GM21447 (cell line): ENCODE results near the gene CCDC174.
"Not testable (repeated sequence)": the region's sequence is repeated elsewhere in the genome, so short reads cannot be mapped to it uniquely, and the experiment has no call there.

ENCODE experiments used
- ATAC-seq: cut with Tn5 transposase; IDR thresholded peaks from one replicate; pipeline ENCODE4 v1.9.1; 2021; ENCODE audit not compliant: unreplicated experiment

The CCDC174 gene

GRCh38 chr3:14650193-14650592 is 1.4 kb upstream of the CCDC174 start:
- ATAC-seq, result no peak

DNA sequence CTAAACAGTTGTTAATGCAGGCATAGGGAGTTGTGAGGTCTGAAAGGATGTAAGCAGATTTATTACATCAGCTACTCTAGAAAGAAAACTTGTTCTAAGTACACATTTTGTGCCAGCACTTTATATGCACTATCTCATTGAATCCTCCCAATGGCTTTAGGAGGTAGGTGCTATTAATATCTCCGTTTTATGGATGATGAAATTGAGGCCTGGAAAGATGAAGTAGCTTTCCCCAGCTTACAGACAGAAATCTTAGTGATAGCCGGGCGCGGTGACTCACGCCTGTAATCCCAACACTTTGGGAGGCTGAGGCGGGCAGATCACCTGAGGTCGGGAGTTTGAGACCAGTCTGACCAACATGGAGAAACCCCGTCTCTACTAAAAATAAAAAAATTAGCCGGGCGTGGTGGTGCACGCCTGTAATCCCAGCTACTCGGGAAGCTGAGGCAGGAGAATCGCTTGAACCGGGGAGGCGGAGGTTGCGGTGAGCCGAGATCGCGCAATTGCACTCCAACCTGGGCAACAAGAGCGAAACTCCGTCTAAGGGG is 872 bp downstream of the CCDC174 start:
- ATAC-seq, result not testable (repeated sequence)

DNA sequence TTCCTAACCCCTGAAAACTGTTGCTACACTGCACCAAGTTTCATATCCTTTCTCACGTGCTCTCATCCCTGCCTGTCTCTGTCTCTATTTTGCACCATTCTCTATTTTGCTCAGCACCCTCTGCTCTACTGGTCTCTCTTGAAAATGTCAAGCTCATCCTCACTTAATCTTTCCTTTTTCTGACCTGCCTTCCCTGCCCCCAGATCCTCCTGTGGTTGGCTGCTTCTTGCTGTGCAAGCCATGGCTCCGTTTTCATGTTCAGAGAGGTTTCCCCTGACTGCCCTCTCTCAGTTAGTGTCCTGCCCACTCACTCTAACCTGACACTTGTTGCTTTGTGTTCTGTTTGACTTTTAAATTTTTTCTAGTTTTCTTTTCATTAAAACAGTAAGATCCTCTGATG is 6.0 kb downstream of the CCDC174 start:
- no peak for ATAC-seq

GRCh38 chr3:14658978-14659377 is 7.4 kb downstream of the CCDC174 start:
- no peak for ATAC-seq

DNA sequence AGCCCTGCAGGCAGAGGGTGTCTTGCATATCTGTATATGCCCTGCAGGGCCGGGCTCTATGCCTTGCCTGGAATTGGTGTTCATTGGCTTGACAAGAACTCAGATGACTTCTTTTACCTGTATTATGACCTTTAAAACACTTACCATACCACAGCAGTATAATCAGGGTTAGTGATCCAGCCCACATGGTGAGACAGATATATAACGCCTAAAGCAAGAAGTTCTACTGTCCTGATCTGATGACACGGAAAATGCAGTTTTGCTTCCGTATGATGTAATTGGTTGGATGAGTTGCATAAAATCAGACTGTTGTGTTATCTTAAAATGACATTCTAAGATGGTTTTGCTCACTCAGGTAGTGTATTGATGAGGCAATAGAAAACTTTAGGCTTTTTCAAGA is 9.4 kb downstream of the CCDC174 start:
- ATAC-seq, result no peak

GRCh38 chr3:14663396-14664135 is 12.0 kb downstream of the CCDC174 start:
- no peak for ATAC-seq

DNA sequence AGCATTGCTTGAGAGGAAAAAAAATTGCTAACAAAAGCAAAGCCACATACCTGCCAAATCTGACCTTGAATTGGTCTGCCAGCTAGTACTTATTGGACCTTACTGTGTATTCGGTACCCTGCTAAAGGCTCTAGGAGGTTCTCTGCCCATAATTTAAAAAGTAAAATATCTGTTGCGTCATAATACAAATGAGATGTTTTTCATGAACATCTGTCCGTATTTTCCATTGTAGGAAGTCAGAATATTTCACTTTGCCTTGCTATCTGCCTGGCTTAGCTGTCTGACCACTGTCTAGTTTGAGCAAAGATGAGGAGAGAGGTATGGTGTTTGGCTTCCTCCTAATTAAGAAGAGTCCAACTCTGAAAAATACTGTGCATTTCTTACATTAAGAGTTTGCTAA is 12.6 kb downstream of the CCDC174 start:
- ATAC-seq, result no peak

- no peak for ATAC-seq
Observed at GRCh38 chr3:14672588-14672987, 21.0 kb downstream of the CCDC174 start.

- ATAC-seq, result no peak
Observed at GRCh38 chr3:14674841-14675240, 23.3 kb downstream of the CCDC174 start, which contains the start of gene C3orf20. Gene C3orf20 (plus strand): TSS chr3:14675141. CDS start chr3:14682714, 7,573 bp downstream.

- no peak for ATAC-seq
Observed at GRCh38 chr3:14676881-14677280, 25.3 kb downstream of the CCDC174 start.

- ATAC-seq, result no peak
Observed at GRCh38 chr3:14678015-14678503, 26.5 kb downstream of the CCDC174 start.

- ATAC-seq, result no peak
Observed at GRCh38 chr3:14680115-14680514, 28.6 kb downstream of the CCDC174 start.

DNA sequence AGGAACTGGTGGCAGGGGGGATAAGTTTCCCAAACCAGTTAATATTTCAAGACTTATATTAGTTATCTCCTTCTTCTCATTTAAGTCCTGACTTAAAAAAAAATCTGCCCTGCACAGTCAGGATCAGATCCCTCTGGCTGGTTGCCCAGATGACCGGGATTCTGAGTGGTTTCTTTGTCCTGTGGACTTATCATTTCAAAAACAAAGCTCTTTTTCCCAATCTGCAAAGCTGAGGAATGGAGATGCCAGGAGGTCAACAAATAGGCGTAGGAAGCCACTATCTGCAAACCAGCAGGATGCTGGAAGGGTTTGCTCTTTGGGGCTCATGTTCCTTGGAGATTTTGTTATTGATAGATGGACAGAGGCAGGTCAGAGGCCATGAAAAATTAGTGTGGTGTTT is 29.2 kb downstream of the CCDC174 start:
- no peak for ATAC-seq

DNA sequence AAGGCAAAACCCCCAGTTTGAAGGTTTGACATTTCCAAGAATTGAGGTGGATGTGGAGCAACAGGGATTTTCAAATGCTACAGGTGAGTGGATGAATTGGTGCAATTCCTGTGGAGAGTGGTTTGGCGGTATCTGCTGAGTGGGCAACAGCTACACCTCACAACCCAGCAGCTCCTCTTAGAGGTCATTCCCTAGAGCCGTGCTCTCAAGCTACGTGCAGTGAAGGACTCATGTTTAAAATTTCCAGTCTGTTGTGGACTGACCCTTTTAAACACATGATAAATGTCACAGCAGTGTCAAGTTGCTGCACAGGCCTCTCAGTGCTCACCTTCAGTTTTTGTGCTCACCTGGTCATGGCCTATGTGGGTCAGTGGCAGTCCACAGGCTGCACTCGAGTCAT is 32.9 kb downstream of the CCDC174 start:
- ATAC-seq, result no peak

GRCh38 chr3:14685179-14685578 is 33.6 kb downstream of the CCDC174 start:
- no peak for ATAC-seq

GRCh38 chr3:14687360-14687759 is 35.8 kb downstream of the CCDC174 start:
- ATAC-seq, result no peak

DNA sequence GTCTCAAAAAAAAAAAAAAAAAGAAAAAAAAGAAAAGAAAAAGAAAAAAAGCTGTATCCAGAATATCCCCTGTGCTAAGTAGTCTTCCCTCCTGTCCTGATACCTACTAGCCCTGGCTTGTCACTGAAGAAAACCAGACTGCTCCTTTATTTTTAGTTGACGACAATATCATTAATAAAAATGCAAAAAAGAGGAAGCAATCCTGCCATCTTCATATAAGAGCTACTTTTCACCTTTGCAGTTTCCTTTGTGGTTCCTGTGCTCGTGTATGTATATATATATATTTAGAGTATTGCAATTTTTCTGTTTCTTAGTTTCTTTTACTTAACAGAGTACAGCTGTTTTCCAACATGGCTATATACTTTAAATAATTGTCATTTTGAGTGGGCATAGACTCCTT is 37.0 kb downstream of the CCDC174 start:
- peak; percentile 53 for ATAC-seq

- peak; percentile 30 for ATAC-seq
Observed at GRCh38 chr3:14689247-14689980, 37.9 kb downstream of the CCDC174 start.

DNA sequence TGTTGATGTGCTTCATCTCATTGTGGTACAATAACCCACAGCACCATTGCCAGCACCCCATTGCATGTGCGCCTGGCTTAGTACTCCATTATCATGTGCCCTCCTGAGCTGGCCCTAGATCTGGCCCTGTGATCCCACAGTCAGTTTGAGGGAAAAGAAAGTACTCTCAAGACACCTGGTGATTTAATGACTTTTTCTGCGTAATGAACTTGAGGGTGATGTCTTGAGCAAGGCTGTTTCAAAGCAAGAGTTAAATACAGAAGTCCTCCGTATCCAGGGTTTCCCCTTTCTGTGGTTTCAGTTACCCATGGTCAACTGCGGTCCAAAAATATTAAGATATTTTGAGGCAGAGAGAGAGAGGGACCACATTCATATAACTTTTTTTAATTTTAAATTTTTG is 39.7 kb downstream of the CCDC174 start:
- no peak for ATAC-seq

GRCh38 chr3:14691719-14692118 is 40.2 kb downstream of the CCDC174 start:
- ATAC-seq, result no peak

DNA sequence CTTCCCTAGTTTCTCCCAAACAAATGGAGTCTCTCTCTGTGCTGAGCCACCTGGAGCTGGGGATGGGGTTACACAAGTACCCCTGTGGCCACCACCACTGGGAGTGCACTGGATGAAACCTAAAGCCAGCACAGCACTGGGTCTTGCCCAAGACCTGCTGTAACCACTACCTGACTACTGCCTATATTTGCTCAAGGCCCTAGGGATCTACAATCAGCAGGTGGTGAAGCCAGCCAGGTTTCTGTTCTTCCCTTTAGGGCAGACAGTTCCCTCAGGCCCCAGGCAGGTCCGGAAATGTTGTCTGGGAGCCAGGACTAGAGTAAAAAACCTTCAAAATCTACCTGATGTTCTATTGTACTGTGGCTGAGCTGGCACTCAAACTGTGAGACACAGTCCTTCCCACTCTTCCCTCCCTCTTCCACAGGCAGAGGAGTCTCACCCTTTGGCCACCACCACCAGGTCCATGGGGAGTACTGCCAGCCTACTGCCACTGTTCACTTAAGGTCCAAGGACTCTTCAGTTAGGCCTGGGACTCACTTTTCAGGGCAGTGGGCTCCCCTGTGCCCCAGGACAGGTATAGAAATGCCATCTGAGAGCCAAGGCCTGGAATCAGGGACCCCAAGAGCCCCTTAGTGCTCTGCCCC is 47.2 kb downstream of the CCDC174 start:
- no peak for ATAC-seq
